ENCODE data around the gene STK24.
"Not testable (repeated sequence)": the region's sequence is repeated elsewhere in the genome, so short reads cannot be mapped to it uniquely, and the experiment has no call there.

STK24 gene

DNA sequence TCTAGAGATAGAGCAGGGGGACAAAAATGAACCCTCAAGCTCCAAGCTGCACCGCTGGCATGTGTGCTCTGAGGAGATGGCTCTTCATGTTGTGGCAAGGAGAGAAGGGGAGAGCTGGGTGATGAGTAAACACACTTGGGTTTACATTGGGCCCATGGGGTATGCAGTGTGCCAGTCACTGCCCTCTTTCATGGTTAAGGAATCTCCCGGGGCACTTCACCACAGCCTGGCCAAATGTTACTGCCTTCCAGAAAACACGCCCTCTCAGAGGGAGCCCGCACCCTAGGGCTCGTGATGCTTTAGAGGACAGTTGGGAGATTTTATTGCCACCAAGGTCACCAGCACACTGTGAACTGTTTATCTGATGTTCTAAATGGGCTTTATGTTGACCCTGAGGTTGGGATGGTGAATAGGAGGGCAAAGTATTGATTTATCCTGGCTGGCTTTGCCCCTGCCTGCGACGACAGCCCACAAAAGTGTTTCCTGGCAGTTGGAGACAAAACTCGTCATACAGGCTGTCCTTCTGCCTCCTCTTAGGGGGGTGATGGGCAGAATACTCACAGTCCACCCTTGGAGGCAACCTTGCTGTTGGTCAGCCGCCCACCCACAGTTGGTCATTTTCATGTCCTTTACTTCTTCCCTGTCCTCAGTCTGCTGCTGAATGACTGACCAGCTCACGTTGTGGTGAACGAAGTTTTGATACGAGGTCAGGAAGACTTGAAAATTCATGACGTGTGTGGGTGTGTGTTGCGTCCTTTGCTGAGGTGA, 156.9 kb downstream of the STK24 start:
- TF ChIP-seq CSDC2 (CRISPR knock-in tag; IDR thresholded peaks at IDR 0.05) (no peak), BACH2 (CRISPR knock-in tag; IDR thresholded peaks at IDR 0.05; ENCODE audit: borderline replicate concordance) (no peak), ESRRG (CRISPR knock-in tag; IDR thresholded peaks at IDR 0.05) (no peak), TOX (CRISPR knock-in tag; IDR thresholded peaks at IDR 0.05; ENCODE audit: borderline replicate concordance) (no peak), ZFP3 (CRISPR knock-in tag; IDR thresholded peaks at IDR 0.05) (no peak), PPARA (CRISPR knock-in tag; IDR thresholded peaks at IDR 0.05; ENCODE audit: borderline replicate concordance) (no peak), TCF4 (CRISPR knock-in tag; IDR thresholded peaks at IDR 0.05; ENCODE audit: borderline replicate concordance) (no peak)
- ATAC-seq = no peak

DNA sequence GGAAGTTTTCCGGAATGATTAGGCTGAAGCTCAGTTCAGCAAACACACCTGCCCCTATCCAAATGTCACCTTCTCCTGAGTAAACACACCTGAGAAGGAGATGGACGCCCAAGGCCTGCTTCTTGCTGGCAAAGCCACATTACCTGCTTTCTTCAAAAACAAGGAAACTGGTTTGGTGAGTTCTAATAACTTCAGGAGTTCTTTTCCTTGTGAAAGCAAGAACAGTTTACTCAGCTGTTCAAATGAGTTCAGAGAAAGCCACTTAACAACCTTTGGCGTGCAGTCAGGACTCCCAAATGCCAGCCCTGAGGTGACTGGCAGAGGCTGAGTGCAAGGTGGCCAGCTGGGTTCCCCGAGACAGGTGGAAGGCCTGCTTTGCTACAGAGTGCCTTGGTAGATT, 160.5 kb downstream of the STK24 start:
- TF ChIP-seq ESRRG (CRISPR knock-in tag; IDR thresholded peaks at IDR 0.05) = no peak
- TF ChIP-seq ZC3H10 (CRISPR knock-in tag; IDR thresholded peaks at IDR 0.05) = no peak
- no peak for ATAC-seq

DNA sequence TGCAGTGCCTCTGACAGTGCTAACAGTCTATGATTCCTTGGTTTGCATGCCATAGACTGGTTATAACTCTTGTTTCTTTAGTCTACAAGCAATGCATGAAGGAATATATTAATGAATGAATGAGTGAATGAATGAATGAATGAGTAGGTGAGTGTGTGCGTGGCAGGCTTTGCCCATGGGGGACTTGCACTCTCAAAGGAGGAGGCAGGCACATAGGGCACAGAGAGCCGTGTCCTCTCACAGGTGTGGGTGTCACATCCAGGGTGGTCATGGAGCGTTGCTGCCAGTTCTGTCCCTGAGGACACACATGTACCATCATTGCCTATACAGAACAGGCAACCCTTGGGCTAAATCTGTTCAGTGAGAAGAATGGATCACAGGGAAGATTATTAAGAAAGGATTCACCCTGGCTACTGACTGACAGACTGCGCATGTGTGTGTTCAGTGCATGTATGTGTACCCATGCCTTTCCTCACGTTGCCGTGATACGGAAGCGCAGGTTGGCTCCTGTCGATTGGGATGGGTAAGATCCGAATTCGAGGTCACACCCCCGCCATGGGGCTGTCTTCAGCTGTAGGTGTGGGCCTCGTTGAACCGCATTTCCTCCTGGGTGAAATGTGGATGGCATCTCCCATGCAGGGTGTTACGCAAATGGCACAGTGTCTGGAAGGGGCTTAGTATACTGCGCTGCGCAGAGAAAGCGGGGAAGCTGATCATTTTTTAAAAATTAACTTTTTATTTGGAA, 161.4 kb downstream of the STK24 start:
- no peak for ATAC-seq
- TF ChIP-seq, protein P1, sequence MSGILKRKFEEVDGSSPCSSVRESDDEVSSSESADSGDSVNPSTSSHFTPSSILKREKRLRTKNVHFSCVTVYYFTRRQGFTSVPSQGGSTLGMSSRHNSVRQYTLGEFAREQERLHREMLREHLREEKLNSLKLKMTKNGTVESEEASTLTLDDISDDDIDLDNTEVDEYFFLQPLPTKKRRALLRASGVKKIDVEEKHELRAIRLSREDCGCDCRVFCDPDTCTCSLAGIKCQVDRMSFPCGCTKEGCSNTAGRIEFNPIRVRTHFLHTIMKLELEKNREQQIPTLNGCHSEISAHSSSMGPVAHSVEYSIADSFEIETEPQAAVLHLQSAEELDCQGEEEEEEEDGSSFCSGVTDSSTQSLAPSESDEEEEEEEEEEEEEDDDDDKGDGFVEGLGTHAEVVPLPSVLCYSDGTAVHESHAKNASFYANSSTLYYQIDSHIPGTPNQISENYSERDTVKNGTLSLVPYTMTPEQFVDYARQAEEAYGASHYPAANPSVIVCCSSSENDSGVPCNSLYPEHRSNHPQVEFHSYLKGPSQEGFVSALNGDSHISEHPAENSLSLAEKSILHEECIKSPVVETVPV (CRISPR knock-in tag; IDR thresholded peaks at IDR 0.05) = no peak
- no peak for TF ChIP-seq ISL1 (CRISPR knock-in tag; IDR thresholded peaks at IDR 0.05)

DNA sequence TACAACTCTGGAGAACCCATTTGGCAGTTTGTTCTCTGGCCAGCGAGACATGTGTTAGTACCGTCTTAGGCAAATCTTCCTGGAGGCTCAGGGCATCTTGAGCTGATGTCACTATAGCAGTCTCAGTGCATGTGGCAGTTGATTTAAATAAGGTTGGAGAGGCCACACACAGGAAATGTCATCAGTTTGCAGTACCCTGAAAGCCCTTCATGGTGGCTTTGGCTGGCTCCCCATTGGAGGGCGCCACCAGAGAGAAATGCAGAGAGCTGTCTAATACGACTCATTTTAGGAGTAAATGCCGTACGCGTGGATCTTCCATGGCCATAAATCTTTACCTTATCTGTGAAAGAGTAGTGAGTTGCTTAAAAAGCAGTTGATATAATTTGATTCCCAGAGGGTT, 163.1 kb downstream of the STK24 start:
- TF ChIP-seq ZFP30 (CRISPR knock-in tag; IDR thresholded peaks at IDR 0.05) = no peak
- no peak for TF ChIP-seq ZNF565 (CRISPR knock-in tag; conservative IDR thresholded peaks at IDR 0.05; ENCODE audit: low read depth)
- TF ChIP-seq, protein P2, sequence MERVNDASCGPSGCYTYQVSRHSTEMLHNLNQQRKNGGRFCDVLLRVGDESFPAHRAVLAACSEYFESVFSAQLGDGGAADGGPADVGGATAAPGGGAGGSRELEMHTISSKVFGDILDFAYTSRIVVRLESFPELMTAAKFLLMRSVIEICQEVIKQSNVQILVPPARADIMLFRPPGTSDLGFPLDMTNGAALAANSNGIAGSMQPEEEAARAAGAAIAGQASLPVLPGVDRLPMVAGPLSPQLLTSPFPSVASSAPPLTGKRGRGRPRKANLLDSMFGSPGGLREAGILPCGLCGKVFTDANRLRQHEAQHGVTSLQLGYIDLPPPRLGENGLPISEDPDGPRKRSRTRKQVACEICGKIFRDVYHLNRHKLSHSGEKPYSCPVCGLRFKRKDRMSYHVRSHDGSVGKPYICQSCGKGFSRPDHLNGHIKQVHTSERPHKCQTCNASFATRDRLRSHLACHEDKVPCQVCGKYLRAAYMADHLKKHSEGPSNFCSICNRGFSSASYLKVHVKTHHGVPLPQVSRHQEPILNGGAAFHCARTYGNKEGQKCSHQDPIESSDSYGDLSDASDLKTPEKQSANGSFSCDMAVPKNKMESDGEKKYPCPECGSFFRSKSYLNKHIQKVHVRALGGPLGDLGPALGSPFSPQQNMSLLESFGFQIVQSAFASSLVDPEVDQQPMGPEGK (CRISPR knock-in tag; IDR thresholded peaks at IDR 0.05; ENCODE audit: borderline replicate concordance) = no peak
- TF ChIP-seq, protein P3, sequence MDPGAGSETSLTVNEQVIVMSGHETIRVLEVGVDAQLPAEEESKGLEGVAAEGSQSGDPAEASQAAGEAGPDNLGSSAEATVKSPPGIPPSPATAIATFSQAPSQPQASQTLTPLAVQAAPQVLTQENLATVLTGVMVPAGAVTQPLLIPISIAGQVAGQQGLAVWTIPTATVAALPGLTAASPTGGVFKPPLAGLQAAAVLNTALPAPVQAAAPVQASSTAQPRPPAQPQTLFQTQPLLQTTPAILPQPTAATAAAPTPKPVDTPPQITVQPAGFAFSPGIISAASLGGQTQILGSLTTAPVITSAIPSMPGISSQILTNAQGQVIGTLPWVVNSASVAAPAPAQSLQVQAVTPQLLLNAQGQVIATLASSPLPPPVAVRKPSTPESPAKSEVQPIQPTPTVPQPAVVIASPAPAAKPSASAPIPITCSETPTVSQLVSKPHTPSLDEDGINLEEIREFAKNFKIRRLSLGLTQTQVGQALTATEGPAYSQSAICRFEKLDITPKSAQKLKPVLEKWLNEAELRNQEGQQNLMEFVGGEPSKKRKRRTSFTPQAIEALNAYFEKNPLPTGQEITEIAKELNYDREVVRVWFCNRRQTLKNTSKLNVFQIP (CRISPR knock-in tag; IDR thresholded peaks at IDR 0.05; ENCODE audit: borderline replicate concordance, low read depth) = no peak
- no peak for TF ChIP-seq ESRRG (CRISPR knock-in tag; IDR thresholded peaks at IDR 0.05)
- TF ChIP-seq CSDC2 (CRISPR knock-in tag; IDR thresholded peaks at IDR 0.05) = no peak
- no peak for TF ChIP-seq RARB (CRISPR knock-in tag; IDR thresholded peaks at IDR 0.05)
- TF ChIP-seq ZNF8 (CRISPR knock-in tag; IDR thresholded peaks at IDR 0.05) = no peak
- no peak for TF ChIP-seq BACH2 (CRISPR knock-in tag; IDR thresholded peaks at IDR 0.05; ENCODE audit: borderline replicate concordance)
- no peak for TF ChIP-seq TCF4 (CRISPR knock-in tag; IDR thresholded peaks at IDR 0.05; ENCODE audit: borderline replicate concordance)
- TF ChIP-seq, protein P4, sequence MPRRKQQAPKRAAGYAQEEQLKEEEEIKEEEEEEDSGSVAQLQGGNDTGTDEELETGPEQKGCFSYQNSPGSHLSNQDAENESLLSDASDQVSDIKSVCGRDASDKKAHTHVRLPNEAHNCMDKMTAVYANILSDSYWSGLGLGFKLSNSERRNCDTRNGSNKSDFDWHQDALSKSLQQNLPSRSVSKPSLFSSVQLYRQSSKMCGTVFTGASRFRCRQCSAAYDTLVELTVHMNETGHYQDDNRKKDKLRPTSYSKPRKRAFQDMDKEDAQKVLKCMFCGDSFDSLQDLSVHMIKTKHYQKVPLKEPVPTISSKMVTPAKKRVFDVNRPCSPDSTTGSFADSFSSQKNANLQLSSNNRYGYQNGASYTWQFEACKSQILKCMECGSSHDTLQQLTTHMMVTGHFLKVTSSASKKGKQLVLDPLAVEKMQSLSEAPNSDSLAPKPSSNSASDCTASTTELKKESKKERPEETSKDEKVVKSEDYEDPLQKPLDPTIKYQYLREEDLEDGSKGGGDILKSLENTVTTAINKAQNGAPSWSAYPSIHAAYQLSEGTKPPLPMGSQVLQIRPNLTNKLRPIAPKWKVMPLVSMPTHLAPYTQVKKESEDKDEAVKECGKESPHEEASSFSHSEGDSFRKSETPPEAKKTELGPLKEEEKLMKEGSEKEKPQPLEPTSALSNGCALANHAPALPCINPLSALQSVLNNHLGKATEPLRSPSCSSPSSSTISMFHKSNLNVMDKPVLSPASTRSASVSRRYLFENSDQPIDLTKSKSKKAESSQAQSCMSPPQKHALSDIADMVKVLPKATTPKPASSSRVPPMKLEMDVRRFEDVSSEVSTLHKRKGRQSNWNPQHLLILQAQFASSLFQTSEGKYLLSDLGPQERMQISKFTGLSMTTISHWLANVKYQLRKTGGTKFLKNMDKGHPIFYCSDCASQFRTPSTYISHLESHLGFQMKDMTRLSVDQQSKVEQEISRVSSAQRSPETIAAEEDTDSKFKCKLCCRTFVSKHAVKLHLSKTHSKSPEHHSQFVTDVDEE (CRISPR knock-in tag; IDR thresholded peaks at IDR 0.05) = no peak
- TF ChIP-seq, protein P1 (CRISPR knock-in tag; IDR thresholded peaks at IDR 0.05) = no peak
- TF ChIP-seq OSR1 (CRISPR knock-in tag; IDR thresholded peaks at IDR 0.05) = no peak
- ATAC-seq = no peak

DNA sequence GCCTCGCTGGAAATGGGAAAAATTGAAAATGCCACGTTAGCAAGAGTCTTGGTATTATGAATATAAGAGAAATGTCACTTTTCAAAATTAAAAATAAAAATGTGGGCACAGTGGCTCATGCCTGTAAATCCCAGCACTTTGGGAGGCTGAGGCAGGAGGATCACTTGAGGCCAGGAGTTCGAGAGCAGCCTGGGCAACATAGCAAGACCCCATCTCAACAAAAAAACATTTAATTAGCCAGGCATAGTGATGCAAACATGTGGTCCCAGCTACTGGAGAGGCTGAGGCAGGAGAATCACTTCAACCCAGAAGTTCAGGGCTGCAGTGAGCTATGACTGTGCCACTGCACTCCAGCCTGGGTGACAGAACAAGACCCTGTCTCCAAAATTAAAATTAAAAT, 163.6 kb downstream of the STK24 start:
- ATAC-seq = not testable (repeated sequence)
